PFSK-1 (cell line): ENCODE measurements around the gene GPC6.

Experiments
- FOXP2 ChIP-seq: optimal IDR thresholded peaks from 2 replicates; pipeline ENCODE3; 2011; ENCODE audit warnings: borderline replicate concordance, control low read depth, inconsistent platforms; ENCODE audit not compliant: insufficient read depth; ENCODE audit errors: extremely low read length, extremely low read depth
- POLR2AphosphoS5 ChIP-seq: IDR thresholded peaks from 2 replicates; pipeline ENCODE4 v1.6.1; 2012; ENCODE audit warnings: low read depth, mild to moderate bottlenecking, control low read depth, low read length, moderate library complexity
- REST ChIP-seq, 2 experiments: IDR thresholded peaks; 2 replicates each; pipeline versions ENCODE4 v1.6.1 to v1.8.0; 2011 to 2012; ENCODE audit warnings: low read depth in 2 of 2, low read length in 2 of 2, control low read depth in 1 of 2, inconsistent platforms in 1 of 2, mild to moderate bottlenecking in 1 of 2, moderate library complexity in 1 of 2; ENCODE audit not compliant: insufficient read depth in 1 of 2
- SIN3A ChIP-seq: IDR thresholded peaks from 2 replicates; pipeline ENCODE4 v1.6.1; 2012; ENCODE audit warnings: mild to moderate bottlenecking, low read length, moderate library complexity, borderline replicate concordance; ENCODE audit not compliant: insufficient read depth
- TAF1 ChIP-seq: IDR thresholded peaks from 2 replicates; pipeline ENCODE4 v1.6.1; 2012; ENCODE audit warnings: low read length, control low read depth, borderline replicate concordance; ENCODE audit not compliant: insufficient read depth

Gene GPC6

GRCh38 chr13:93502987-93503615 lies 276.5 kb downstream of the GPC6 start:
- TF ChIP-seq FOXP2 (no peak), POLR2AphosphoS5 (no peak), TAF1 (no peak), SIN3A (no peak), REST (IDR thresholded peaks at IDR 0.05; ENCODE audit: insufficient read depth in 1 of 2, low read depth in 2 of 2, low read length in 2 of 2) (no peak)

GRCh38 chr13:93505104-93505952 lies 278.7 kb downstream of the GPC6 start:
- no peak for TF ChIP-seq SIN3A
- no peak for TF ChIP-seq POLR2AphosphoS5
- TF ChIP-seq FOXP2, result no peak
- TF ChIP-seq TAF1, result no peak
- no peak for TF ChIP-seq REST (IDR thresholded peaks at IDR 0.05; ENCODE audit: insufficient read depth in 1 of 2, low read depth in 2 of 2, low read length in 2 of 2)

- no peak for TF ChIP-seq TAF1
- no peak for TF ChIP-seq POLR2AphosphoS5
- TF ChIP-seq SIN3A, result no peak
- no peak for TF ChIP-seq REST (IDR thresholded peaks at IDR 0.05; ENCODE audit: insufficient read depth in 1 of 2, low read depth in 2 of 2, low read length in 2 of 2)
- no peak for TF ChIP-seq FOXP2
Observed at GRCh38 chr13:93511011-93511410, 284.4 kb downstream of the GPC6 start.

GRCh38 chr13:93515267-93515666 lies 288.7 kb downstream of the GPC6 start:
- TF ChIP-seq FOXP2, result no peak
- no peak for TF ChIP-seq TAF1
- no peak for TF ChIP-seq SIN3A

GRCh38 chr13:93517658-93518057 lies 291.1 kb downstream of the GPC6 start:
- TF ChIP-seq POLR2AphosphoS5 (no peak), TAF1 (no peak), FOXP2 (no peak), SIN3A (no peak), REST (IDR thresholded peaks at IDR 0.05; ENCODE audit: insufficient read depth in 1 of 2, low read depth in 2 of 2, low read length in 2 of 2) (no peak)
